HepG2 (cell line): Measurements from ENCODE around the gene SNX9. TPM values are rescaled to one million over a fixed set of nuclear protein-coding genes. Genes with fewer than 3 reads are reported as not detected.

Experiments
- ATAC-seq: fragments of 200-7000 bp; cut with Tn5 transposase; 3 replicates; pipeline ENCODE4 v1.9.1; 2020; ENCODE audit warnings: mild to moderate bottlenecking, moderate library complexity
- BruUV-seq: library from RNA; stranded (reverse); fragments of 400-500 nt; replicated peaks from 2 replicates; lab custom pipeline; 2021; lab: Mats Ljungman, UMichigan
- CTCF ChIA-PET: fragments of 300-600 bp; formaldehyde crosslinking; extraction: SDS; loops from one replicate; lab custom pipeline; 2021; ENCODE audit warnings: low total read pairs, inconsistent platforms, low intra/inter-chr PET ratio; lab: Yijun Ruan, JAX
- POLR2A ChIA-PET: fragments of 350-600 bp; sonication (Branson Sonifier 250); formaldehyde crosslinking; loops from one replicate; lab custom pipeline; 2020; ENCODE audit warnings: antibody characterized with exemption, inconsistent platforms; lab: Yijun Ruan, JAX
- DNase-seq: peaks from one replicate; pipeline ENCODE4 v3.0.0-alpha.2; 2015; ENCODE audit warnings: low spot score
- FAIRE-seq: peaks from 3 replicates; lab custom pipeline; 2011; peaks lifted over from hg19 to GRCh38; lab: Jason Lieb, UNC
- H2AFZ ChIP-seq: one replicate; pipeline ENCODE4 v1.6.1; 2011; ENCODE audit warnings: low read length, inconsistent platforms
- H3K27ac ChIP-seq: fragments of 300-600 bp; 3 replicates; pipeline ENCODE4 v1.8.0; 2011; ENCODE audit warnings: mixed run types, mild to moderate bottlenecking, mixed read lengths, low read length, inconsistent platforms; ENCODE audit not compliant: insufficient read depth; ENCODE audit errors: extremely low read length
- H3K27me3 ChIP-seq, 2 experiments: fragments of 200-600 bp in 1 of 2; 2 replicates in 1 of 2; 3 replicates in 1 of 2; pipeline versions ENCODE4 v1.6.0 to v1.8.0; 2011; ENCODE audit warnings: low read length in 2 of 2, mild to moderate bottlenecking in 2 of 2, moderate library complexity in 2 of 2, inconsistent platforms in 1 of 2; ENCODE audit not compliant: insufficient read depth in 2 of 2, control insufficient read depth in 1 of 2
- H3K36me3 ChIP-seq, 2 experiments: fragments of 200-600 bp in 1 of 2; replicated peaks in 1 of 2; 2 replicates in 1 of 2; 3 replicates in 1 of 2; pipeline versions ENCODE4 v1.5.1 to v1.8.0; 2011; ENCODE audit warnings: low read length in 2 of 2, inconsistent platforms in 1 of 2; ENCODE audit not compliant: insufficient read depth in 2 of 2, control insufficient read depth in 1 of 2
- H3K4me1 ChIP-seq: 2 replicates; pipeline ENCODE4 v1.5.1; 2012; ENCODE audit warnings: low read length, inconsistent platforms; ENCODE audit not compliant: insufficient read depth
- H3K4me2 ChIP-seq: 2 replicates; pipeline ENCODE4 v1.6.0; 2011; ENCODE audit warnings: low read depth, low read length, inconsistent platforms
- H3K4me3 ChIP-seq, 3 experiments: fragments of 200-600 bp in 1 of 3; sonication (generic), shearing (Covaris generic) in 1 of 3; replicated peaks in 1 of 3; 2 replicates each; pipeline ENCODE4 v1.5.1; 2011 to 2016; ENCODE audit warnings: low read length in 3 of 3, inconsistent platforms in 2 of 3, low read depth in 2 of 3, mild to moderate bottlenecking in 2 of 3, control low read depth in 1 of 3, mixed read lengths in 1 of 3; ENCODE audit not compliant: insufficient read depth in 1 of 3
- H3K79me2 ChIP-seq: one replicate; pipeline ENCODE4 v1.6.1; 2011; ENCODE audit warnings: low read length, inconsistent platforms; ENCODE audit not compliant: insufficient read depth
- H3K9ac ChIP-seq: 2 replicates; pipeline ENCODE4 v1.6.0; 2011; ENCODE audit warnings: mild to moderate bottlenecking, low read depth, low read length, inconsistent platforms; ENCODE audit not compliant: insufficient read depth
- H3K9me3 ChIP-seq: 2 replicates; pipeline ENCODE4 v1.5.1; 2012; ENCODE audit warnings: mild to moderate bottlenecking, low read length
- H4K20me1 ChIP-seq: 2 replicates; pipeline ENCODE4 v1.6.0; 2011; ENCODE audit warnings: inconsistent platforms, mild to moderate bottlenecking, low read length, moderate library complexity; ENCODE audit not compliant: insufficient read depth
- CREB1 ChIP-seq, 2 experiments: fragments of 450-650 bp in 1 of 2; IDR thresholded peaks; 2 replicates each; pipeline ENCODE4 v1.6.1; 2016 to 2017; ENCODE audit warnings: control low read depth in 1 of 2, mild to moderate bottlenecking in 1 of 2, missing compliant biosample characterization in 1 of 2, missing genetic modification characterization in 1 of 2
- HNRNPL ChIP-seq: fragments of 200-400 bp; formaldehyde crosslinking; IDR thresholded peaks from 2 replicates; pipeline ENCODE4 v1.6.1; 2017; ENCODE audit warnings: mild to moderate bottlenecking, low read depth, low read length
- KDM1A ChIP-seq: IDR thresholded peaks from 2 replicates; pipeline ENCODE4 v1.6.1; 2016; ENCODE audit warnings: missing compliant biosample characterization
- MAFF ChIP-seq: IDR thresholded peaks from 2 replicates; pipeline ENCODE4 v1.6.1; 2011; ENCODE audit warnings: low read depth, low read length, improper control_type of control experiment
- MAFK ChIP-seq, 2 experiments: IDR thresholded peaks in 1 of 2; conservative IDR thresholded peaks in 1 of 2; 2 replicates each; pipeline ENCODE4 v1.6.1; 2011; ENCODE audit warnings: improper control_type of control experiment in 2 of 2, low read length in 2 of 2
- NFATC3 ChIP-seq: sonication (generic); formaldehyde crosslinking; IDR thresholded peaks from 2 replicates; pipeline ENCODE4 v1.5.1; 2020; ENCODE audit warnings: mild to moderate bottlenecking, missing genetic modification reagents
- NFKB2 ChIP-seq: sonication (generic); formaldehyde crosslinking; IDR thresholded peaks from 2 replicates; pipeline ENCODE4 v1.4.0; 2020; ENCODE audit warnings: missing genetic modification reagents, borderline replicate concordance
- NR2C2 ChIP-seq: sonication (generic); formaldehyde crosslinking; IDR thresholded peaks from 2 replicates; pipeline ENCODE4 v1.4.0; 2020; ENCODE audit warnings: missing genetic modification reagents, mild to moderate bottlenecking, moderate library complexity, borderline replicate concordance
- PTBP1 ChIP-seq: fragments of 200-400 bp; formaldehyde crosslinking; IDR thresholded peaks from 2 replicates; pipeline ENCODE4 v1.6.1; 2018; ENCODE audit warnings: low read length, low read depth; ENCODE audit not compliant: poor library complexity, severe bottlenecking
- RBM39 ChIP-seq: fragments of 200-400 bp; formaldehyde crosslinking; IDR thresholded peaks from one replicate; pipeline ENCODE4 v1.6.1; 2018; ENCODE audit warnings: antibody characterized with exemption, mild to moderate bottlenecking, low read depth, low read length; ENCODE audit not compliant: poor library complexity, severe bottlenecking
- ZFP36L1 ChIP-seq: sonication (generic); formaldehyde crosslinking; IDR thresholded peaks from 2 replicates; pipeline ENCODE4 v1.8.0; 2022; ENCODE audit warnings: mild to moderate bottlenecking, missing genetic modification reagents, moderate library complexity
- ZNF234 ChIP-seq: sonication (generic); formaldehyde crosslinking; conservative IDR thresholded peaks from 2 replicates; pipeline ENCODE4 v1.5.1; 2020; ENCODE audit warnings: mild to moderate bottlenecking, missing genetic modification reagents
- ZNF572 ChIP-seq: sonication (generic); formaldehyde crosslinking; IDR thresholded peaks from 2 replicates; pipeline ENCODE4 v1.5.1; 2020; ENCODE audit warnings: mild to moderate bottlenecking, missing genetic modification reagents
- ZNF724P ChIP-seq: sonication (generic); formaldehyde crosslinking; IDR thresholded peaks from 2 replicates; pipeline ENCODE4 v1.8.0; 2022; ENCODE audit warnings: missing genetic modification reagents, borderline replicate concordance
- ZNF816 ChIP-seq: sonication (generic); formaldehyde crosslinking; IDR thresholded peaks from 2 replicates; pipeline ENCODE4 v1.8.0; 2022; ENCODE audit warnings: missing genetic modification reagents, mild to moderate bottlenecking, borderline replicate concordance
- ZUFSP ChIP-seq: sonication (generic); formaldehyde crosslinking; IDR thresholded peaks from 2 replicates; pipeline ENCODE4 v1.9.0; 2021; ENCODE audit warnings: missing genetic modification reagents, mild to moderate bottlenecking, borderline replicate concordance
- WGBS: methylation state at CpG from one replicate; pipeline ENCODE4 v1.1.6; 2017; ENCODE audit warnings: low lambda C conversion rate; 5-methylcytosine and 5-hydroxymethylcytosine counted together
- in situ Hi-C: cut with HindIII; loops from 2 replicates; pipeline ENCODE4 v1.10.0; 2017; ENCODE audit warnings: low pct_unique_long_range_greater_than_20kb; ENCODE audit not compliant: extremely low pct_ligation_motif_present
- intact Hi-C: fragments of 100-400 bp; cut with micrococcal nuclease; formaldehyde crosslinking; loops from one replicate; pipeline ENCODE4 v1.10.0; 2022; ENCODE audit not compliant: unreplicated experiment
- polyA plus RNA-seq, 8 experiments: library from polyadenylated mRNA; depleted of rRNA in 3 of 8; stranded (reverse) in 7 of 8; unstranded in 1 of 8; fragments of >200 nt; fragmentation: Illumina TruSeq in 4 of 8; extraction: Trizol in 4 of 8; gene quantifications; 2 replicates each; pipeline versions ENCODE4 v1.2.1 to v1.2.3, GENCODE V29; 2011 to 2016; ENCODE audit warnings: low read depth in 4 of 8, missing spikeins in 1 of 8, mixed read lengths in 1 of 8; ENCODE audit not compliant: insufficient read depth in 1 of 8
- total RNA-seq, 5 experiments: library from RNA; depleted of rRNA; stranded (reverse); fragments of >200 nt; fragmentation: Illumina TruSeq; extraction: Trizol; gene quantifications; 2 replicates each; pipeline ENCODE4 v1.2.3, GENCODE V29; 2016; ENCODE audit warnings: low read depth in 1 of 5

Gene SNX9
- total and polyA plus RNA-seq, 2 of the 13 experiments (the other 11 are each of a cell fraction or from before 2014, with no cell fraction given) = 21.9 to 36.0 TPM

GRCh38 chr6:157831424-157832249, 8.6 kb downstream of the SNX9 start:
- H3K9ac ChIP-seq = no peak overlapping the region
- H3K27ac ChIP-seq = no peak overlapping the region
- H3K4me2 ChIP-seq = no peak overlapping the region
- CTCF ChIA-PET = no interaction called here
- in situ Hi-C loops (no loop called here), intact Hi-C loops (no loop called here)
- H3K4me3 ChIP-seq = no peak overlapping the region
- peak; percentile 83 for TF ChIP-seq MAFK (conservative IDR thresholded peaks at IDR 0.05 in 1 of 2, IDR thresholded peaks at IDR 0.05 in 1 of 2; ENCODE audit: low read length in 2 of 2)
- peak; percentile 73 for TF ChIP-seq MAFF
- no peak for TF ChIP-seq ZFP36L1
- no peak for DNase-seq
- no peaks in the 10 kb centered on the region for H3K36me3 ChIP-seq
- peaks cover 34% of the 10 kb centered on the region; the same call in 1 of the 2 replicates for H4K20me1 ChIP-seq
- WGBS = 86% methylated on average over 3 of the region's 3 CpGs
- H3K4me1 ChIP-seq = peaks cover 43% of the 10 kb centered on the region
- no peak overlapping the region for H2AFZ ChIP-seq
- no peaks in the 10 kb centered on the region for H3K9me3 ChIP-seq
- ATAC-seq = no peak
- POLR2A ChIA-PET = no interaction called here
- peaks cover 82% of the 10 kb centered on the region for H3K79me2 ChIP-seq
- BruUV-seq = TSS peak; percentile 8
- no peaks in the 10 kb centered on the region for H3K27me3 ChIP-seq
- no peak for FAIRE-seq

- H3K79me2 ChIP-seq = peaks cover 88% of the 10 kb centered on the region
- no peak overlapping the region for H3K9ac ChIP-seq
- H4K20me1 ChIP-seq = peaks cover 34% of the 10 kb centered on the region; the same call in 1 of the 2 replicates
- no peak for ATAC-seq
- FAIRE-seq = no peak
- ChIA-PET POLR2A (no interaction called here), CTCF (no interaction called here)
- in situ Hi-C loops = no loop called here
- BruUV-seq = no TSS peak
- H3K27ac ChIP-seq = no peak overlapping the region
- WGBS = 89% methylated on average over 3 of the region's 3 CpGs
- peaks cover 43% of the 10 kb centered on the region for H3K4me1 ChIP-seq
- DNase-seq = no peak
- no peaks in the 10 kb centered on the region for H3K27me3 ChIP-seq
- no peak overlapping the region for H3K4me2 ChIP-seq
- H3K9me3 ChIP-seq = no peaks in the 10 kb centered on the region
- H3K4me3 ChIP-seq = no peak overlapping the region
- H2AFZ ChIP-seq = no peak overlapping the region
- intact Hi-C loops = no loop called here
- no peaks in the 10 kb centered on the region for H3K36me3 ChIP-seq
- TF ChIP-seq CREB1 (IDR thresholded peaks at IDR 0.05) = no peak
- no peak for TF ChIP-seq CREB1 (CRISPR knock-in tag; IDR thresholded peaks at IDR 0.05)
- no peak for TF ChIP-seq RBM39
- TF ChIP-seq ZNF724P (CRISPR knock-in tag) = no peak
- TF ChIP-seq ZUFSP (CRISPR knock-in tag) = no peak
- no peak for TF ChIP-seq NFATC3 (CRISPR knock-in tag)
- no peak for TF ChIP-seq PTBP1
- no peak for TF ChIP-seq NFKB2 (CRISPR knock-in tag)
- no peak for TF ChIP-seq KDM1A (CRISPR knock-in tag)
- no peak for TF ChIP-seq ZNF816 (CRISPR knock-in tag)
- TF ChIP-seq NR2C2 = no peak
- no peak for TF ChIP-seq HNRNPL
- TF ChIP-seq ZNF234 (CRISPR knock-in tag) = no peak
- TF ChIP-seq ZNF572 (CRISPR knock-in tag) = no peak
Measured at GRCh38 chr6:157832250-157832967, 9.4 kb downstream of the SNX9 start.
